ENCODE data around the gene RUNX2.

The RUNX2 gene

DNA sequence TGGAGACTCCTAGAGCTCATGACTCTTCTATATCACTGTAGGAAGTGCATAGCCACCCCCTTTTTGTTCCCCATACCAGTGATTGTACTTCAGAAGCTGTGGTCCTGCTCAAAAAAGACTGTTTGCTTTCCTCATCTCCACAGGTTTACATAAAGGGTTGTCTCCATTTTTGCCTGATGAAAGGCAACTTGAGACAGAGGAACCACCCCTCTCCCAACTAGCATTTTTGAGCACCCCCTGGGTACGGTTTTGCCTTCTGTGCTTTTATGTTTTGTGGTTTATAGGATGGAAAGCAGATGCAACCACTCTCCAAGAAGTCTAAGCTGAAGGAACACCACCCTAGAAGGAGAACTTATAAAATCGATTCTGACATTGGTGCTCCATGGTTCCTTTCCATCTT lies 177.3 kb downstream of the RUNX2 start:
- in situ Hi-C loops (cut with HindIII; ENCODE audit: low sequenced_read_pairs) = no loop called here

DNA sequence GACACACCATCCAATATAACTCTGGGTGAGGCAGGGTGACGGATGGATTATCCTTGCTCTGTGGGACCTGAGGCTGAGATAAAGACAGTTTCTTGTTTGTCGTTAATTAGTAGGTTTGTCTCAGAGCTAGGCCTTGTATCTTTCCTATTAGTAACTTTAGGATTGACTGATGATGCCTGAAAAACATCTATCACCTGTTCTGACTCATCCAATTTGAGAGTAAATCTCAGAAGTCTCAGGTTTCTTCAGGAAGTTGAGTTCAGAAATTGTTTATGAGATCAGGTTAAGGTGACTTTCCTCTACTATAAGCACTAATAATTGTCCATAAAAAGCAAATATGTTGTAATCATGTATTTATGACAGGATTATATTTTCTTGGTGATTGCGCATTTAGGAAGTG lies 179.1 kb downstream of the RUNX2 start:
- in situ Hi-C loops (cut with HindIII; ENCODE audit: low sequenced_read_pairs) = no loop called here

DNA sequence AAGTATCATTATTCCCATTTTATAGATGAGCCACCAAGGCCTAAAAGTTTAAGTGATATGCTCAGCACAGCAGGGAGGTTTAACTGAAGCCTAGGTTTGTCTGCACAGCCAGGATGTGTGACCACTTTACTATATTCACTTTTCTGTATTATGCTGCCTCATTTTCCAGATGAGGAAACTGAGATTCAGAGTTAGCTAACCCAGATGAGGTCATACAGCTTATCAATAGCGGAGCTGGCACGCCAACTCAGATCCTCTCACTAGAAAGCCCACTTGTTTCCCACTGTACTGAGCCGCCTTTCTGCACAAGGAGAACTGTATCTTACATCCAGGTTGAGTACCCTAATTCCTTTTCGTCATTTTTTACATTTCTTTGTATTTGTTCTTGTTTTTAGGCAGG lies 181.3 kb downstream of the RUNX2 start:
- in situ Hi-C loops (cut with HindIII; ENCODE audit: low sequenced_read_pairs) = no loop called here

DNA sequence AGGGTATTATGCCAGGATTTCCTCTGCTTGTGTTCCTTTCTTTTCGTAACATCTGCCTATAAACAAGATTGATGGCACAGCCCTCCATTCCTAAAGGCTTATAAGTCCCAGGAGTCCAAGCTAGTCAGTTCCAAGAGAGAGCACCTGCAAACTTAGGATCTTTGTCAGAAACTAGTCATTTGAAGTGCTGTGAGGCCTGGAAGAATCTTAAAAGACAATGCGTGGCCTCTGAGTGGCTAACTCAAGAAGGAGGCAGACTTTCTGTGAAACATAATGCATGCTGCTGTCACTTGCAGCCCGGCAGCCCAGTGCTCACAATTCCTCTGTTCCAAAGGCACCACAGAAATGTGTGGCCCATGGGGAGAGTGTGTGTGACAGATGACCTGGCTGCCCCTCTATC lies 184.6 kb downstream of the RUNX2 start:
- in situ Hi-C loops (cut with HindIII; ENCODE audit: low sequenced_read_pairs) = no loop called here

DNA sequence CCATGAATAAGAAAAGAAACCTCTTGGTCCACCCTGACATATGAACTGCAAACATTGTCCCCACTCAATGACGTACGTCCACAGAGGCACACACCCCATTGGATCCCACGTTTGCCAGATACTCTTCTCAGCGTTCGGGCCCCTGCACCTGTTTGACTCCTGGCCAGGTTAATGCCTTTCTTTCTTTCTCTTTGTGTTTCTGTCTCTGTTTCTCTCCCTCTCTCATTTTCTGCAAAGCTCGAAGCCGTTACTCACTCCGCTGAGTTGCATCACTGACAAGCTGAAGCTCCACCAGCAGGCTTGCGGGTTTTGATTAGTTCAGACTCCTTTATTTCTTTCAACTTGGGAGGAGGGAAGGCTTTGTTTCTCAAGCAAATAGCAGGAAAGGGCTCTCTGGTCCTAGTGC lies 185.1 kb downstream of the RUNX2 start:
- in situ Hi-C loops (cut with HindIII; ENCODE audit: low sequenced_read_pairs) = no loop called here

DNA sequence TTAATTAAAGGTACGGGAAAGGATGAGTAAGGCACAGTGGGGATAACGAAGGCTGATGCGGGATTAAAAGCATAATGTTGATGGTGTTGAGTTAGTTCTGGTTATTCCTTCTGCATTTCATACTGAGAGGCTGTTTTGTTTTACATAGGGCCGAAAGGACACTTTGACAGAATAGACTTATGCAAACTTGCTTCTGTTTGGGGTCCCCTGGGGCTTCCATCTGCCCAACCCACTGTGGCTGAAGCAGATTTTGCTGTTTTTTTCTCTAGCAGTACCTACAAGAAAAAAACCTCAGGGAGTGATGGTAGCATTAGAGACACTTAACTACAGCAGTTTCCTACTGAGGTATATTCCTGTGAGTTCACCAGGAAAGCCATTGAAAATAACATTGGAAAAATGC lies 185.7 kb downstream of the RUNX2 start:
- in situ Hi-C loops (cut with HindIII; ENCODE audit: low sequenced_read_pairs) = no loop called here

DNA sequence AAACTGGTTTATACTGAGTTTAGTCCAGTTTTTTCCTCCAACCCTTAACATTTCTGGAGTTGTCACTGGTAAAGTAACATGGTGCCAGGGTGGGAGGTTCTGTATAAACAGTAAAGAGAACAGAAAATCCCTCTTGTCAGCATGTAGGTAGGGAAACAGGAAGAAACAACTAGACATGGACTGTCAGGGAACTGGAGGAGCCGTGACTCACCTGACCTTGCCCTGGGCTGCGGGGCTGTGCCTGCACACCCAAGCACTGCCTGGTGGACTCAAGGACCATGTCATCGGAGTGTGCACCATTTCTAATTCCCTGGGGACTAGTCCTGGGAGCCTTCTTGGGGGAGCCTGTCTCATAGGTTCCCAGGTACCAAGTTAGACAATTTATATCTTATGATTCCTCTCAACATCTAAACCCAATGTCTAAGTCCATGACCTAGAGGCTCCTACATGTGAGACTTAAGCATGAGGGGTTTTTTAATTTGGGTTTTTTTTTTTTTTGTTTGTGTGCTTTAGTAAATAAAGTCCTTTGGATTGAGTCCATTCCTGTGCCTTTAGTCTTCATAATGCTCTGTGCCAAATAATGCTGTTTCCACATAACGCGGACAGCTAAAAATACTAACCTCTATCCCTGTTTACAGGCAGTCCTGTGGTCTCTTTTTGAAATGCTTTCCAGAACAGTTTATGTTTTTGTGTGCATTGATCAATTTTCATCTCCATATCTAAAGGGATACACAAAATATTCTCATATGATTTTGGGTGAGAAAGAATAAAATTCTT lies 186.5 kb downstream of the RUNX2 start:
- in situ Hi-C loops (cut with HindIII; ENCODE audit: low sequenced_read_pairs) = no loop called here

DNA sequence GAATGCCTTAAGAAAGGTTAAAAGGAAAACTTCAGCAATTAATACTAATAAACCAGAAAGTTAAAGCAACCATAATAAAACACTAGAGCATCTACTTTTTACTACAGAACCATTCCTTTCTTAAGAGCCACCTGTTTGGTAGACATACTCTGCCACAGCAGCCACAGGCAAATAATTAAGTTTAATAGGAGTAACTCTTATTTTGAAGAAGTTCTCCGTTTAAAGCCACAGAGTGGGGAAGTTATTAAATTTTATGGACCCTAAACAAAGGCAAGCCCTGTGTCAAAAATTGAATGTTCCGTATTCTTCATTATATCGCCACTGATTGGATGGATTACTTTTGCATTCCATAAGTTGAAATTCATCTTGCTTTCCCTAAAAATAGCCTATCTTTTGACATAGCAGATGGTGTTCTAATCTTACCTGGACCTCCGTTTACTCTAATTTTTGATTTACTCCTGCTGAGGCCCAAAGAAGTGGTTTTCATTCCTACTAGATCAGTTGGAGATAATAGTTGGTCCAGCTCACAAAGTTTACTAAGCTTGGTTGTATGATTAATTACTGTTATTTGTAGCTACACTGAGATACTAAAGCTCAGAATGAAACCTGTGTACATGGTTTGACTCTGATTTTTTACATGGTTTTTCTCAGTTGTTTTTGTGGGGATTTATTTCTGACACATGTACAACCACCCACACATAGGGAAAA lies 190.0 kb downstream of the RUNX2 start:
- in situ Hi-C loops (cut with HindIII; ENCODE audit: low sequenced_read_pairs) = no loop called here

DNA sequence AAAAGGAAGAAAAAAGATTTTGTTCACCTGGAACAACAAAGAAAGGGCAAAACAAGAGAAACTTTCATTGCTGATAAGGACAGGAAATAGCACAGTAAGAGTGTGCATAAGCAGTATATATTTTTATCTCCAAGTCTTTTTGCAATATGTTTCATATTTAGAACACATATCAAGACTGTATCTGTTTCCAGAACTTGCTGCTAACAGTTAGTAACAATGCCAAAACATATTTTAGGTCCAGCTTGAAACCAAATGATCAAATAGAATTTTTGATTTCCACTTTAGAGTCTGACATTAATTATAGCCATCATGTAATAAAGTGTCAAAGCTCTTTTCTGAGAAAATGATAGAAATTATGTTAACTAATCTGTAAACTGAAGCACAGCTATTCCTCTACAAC lies 193.1 kb downstream of the RUNX2 start:
- in situ Hi-C loops (cut with HindIII; ENCODE audit: low sequenced_read_pairs) = no loop called here

DNA sequence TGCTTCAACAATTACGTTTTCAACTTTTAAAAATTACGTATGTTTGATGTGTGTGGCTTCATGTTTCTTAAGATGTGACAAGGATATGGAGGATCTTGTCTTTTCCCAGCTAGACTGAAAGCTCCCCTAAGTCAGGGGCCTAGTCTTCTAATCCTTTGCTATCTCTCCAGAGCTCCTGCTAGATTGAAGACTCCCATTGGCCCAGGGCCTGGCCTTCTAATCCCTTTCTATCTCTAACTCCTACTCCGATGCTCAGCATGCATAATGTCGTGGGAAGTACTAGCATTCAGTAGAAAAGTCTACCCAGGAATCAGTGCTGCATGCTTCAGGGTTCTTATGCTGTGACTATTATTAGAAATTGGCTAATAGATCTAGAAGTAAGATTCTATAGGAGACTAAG lies 194.4 kb downstream of the RUNX2 start:
- in situ Hi-C loops (cut with HindIII; ENCODE audit: low sequenced_read_pairs) = no loop called here

DNA sequence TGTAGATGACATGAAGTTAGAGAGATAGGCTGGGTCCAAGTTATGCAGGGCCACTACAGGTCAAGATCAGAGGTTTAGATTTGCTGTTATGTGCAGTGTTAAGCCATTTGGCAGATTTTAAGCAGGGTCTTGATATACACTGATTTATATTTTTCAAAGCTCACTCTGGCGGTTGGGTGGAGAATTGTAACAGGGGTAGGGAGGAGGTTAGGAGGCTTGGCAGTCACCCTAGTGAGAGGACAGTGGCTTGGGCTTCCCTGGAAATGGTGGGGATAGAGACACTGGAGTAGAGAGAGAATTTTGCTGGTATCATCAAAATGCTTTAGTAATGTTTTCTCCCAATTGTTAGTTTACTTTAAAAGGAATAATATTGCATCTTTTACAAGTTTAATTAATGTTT lies 199.1 kb downstream of the RUNX2 start:
- in situ Hi-C loops (cut with HindIII; ENCODE audit: low sequenced_read_pairs) = no loop called here

DNA sequence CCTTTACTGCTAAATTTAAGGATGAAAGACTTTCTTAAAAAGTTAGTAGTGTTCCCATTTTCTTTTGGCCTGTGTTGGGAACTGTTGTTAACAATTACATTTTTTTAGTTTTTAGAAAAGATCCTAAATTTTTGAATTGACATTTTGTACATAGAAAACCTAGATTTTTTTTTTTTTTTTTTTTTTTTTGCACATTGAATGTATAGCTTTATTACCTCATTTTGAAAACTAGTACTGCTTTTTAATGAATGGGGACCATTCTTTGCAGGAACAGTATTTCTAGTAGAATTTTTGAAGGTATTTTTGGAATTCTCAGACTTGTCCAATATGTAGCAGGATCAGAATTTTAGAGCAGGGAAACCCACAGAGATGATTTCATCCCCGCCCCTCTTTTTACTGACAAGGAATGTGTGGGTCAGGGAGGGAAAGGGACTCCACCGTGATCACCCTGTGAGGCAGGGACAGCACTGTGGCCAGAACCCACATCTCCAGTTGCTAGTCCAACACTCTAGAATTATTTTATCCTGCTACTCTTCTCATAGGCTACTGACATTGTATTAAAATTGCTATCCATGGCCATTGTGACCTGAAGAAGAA lies 204.0 kb downstream of the RUNX2 start:
- in situ Hi-C loops (cut with HindIII; ENCODE audit: low sequenced_read_pairs) = no loop called here

DNA sequence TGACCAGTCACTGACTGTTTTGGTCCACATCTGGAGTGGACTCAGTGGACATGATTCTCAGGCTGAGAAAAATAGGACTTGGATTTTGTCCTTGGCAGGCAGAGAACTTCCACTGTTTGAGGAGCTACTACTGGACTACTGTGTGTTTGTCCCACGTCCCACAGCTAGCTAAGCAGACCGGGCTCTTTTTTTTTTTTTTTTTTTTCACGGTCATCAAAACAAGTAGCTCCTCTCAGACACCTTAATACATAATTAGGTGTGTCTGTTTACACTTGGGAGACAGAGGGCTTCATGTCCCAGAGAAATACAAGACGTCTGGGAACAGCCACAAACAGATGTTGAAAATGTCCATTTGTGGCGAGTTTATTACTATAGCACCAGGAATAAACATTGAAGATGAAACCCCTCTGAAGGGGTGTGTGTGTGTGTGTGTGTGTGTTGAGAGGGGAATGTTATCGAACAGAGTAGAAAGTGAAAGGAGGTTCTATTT lies 204.6 kb downstream of the RUNX2 start:
- in situ Hi-C loops (cut with HindIII; ENCODE audit: low sequenced_read_pairs) = no loop called here

DNA sequence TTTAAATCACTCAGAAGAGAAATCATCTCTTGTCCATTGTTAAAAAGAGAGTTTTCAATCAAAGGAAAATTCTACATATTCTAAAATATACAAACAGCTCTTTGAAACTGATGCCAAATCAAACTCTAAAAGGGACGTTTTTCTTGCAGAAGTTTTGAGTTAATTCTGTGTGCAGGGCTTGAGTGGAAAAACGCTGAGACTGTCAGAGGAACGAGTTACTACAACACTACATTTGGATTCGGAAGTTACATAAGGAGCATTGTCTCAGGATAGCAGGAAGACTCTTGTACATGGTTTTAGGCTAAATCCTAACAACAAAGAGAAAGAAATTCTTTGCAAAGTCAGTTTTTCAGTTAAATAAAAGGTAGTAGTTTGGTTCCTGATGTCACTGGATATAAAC lies 205.3 kb downstream of the RUNX2 start:
- in situ Hi-C loops (cut with HindIII; ENCODE audit: low sequenced_read_pairs) = no loop called here

DNA sequence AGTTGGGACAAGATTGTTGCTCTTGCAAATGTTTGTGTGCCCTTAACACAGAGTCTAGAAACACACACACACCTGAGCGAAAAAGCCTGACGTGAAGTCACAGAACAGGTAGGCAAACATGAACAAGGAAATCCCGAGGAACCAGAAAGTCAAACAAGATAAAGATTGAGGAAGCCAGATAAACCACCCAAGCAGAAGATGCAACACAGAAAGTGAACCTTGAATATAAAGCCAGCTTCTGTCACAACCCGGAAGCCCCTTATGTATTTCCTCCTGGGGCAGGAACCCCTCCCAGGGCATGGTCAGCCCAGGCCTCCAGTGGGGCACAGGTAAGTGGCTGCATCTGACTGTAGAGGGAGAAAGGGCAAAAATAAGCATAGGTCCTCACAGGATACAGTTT lies 207.8 kb downstream of the RUNX2 start:
- in situ Hi-C loops (cut with HindIII; ENCODE audit: low sequenced_read_pairs) = no loop called here

DNA sequence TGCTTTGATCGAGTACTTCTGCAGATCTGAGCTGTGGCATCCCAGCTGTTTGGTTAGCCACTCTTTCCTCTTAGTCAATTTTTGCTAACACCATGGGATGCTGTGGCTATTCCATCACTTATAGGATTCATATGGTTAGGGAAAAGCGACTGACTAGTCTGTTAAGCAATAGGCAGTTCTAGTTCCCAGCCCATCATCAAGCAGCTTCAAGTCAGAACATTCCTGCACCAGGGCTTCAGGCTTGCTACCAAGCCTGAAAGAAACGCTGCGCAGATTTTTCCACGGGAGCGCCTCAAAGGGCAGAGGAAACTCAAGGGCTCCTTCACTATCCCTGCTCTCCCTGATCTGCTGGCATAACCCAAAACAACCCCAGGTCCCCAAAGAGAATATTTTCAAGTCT lies 209.4 kb downstream of the RUNX2 start:
- in situ Hi-C loops (cut with HindIII; ENCODE audit: low sequenced_read_pairs) = no loop called here

DNA sequence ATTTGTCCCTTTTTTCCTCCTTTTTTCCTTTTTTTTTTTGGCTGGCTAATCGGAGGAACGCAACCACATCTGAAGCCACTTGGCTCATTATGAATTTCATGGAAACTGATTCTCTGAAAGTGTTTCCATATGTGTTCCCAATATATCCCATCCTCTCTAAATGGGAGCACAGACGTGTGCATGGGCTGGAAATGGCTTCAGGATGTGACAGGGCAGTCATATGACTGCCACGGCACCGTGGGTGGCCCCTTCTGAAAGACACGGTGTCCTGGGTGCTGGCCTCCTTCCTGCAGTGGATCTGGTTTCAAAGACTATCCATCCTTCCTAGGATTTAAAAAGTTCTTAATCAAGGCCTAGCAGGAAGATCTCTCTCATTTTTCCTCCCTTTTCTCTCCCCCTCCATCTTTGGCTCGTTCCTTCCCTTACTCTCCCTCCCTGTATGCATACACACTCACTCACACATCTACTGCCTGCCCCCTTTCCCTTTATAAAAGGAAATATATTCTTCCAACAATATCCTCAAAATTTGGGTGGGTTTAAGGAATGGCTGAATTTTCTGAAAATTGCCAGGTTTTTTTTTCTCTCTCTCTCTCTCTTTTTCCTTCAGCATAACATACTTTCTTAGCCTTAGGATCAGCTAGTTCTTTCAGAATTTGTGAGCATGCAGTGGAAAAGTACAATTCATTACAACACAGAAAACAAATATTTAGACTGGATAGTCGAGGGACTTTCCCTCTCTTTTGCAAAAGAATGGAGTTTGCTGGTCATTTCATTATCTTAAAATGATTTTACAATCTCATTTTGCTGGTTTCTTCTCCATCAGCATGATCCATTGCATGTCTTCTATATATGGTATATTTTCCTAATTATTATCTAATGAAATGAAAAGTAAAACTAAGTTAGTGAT lies 210.8 kb downstream of the RUNX2 start:
- in situ Hi-C loops (cut with HindIII; ENCODE audit: low sequenced_read_pairs) = no loop called here

DNA sequence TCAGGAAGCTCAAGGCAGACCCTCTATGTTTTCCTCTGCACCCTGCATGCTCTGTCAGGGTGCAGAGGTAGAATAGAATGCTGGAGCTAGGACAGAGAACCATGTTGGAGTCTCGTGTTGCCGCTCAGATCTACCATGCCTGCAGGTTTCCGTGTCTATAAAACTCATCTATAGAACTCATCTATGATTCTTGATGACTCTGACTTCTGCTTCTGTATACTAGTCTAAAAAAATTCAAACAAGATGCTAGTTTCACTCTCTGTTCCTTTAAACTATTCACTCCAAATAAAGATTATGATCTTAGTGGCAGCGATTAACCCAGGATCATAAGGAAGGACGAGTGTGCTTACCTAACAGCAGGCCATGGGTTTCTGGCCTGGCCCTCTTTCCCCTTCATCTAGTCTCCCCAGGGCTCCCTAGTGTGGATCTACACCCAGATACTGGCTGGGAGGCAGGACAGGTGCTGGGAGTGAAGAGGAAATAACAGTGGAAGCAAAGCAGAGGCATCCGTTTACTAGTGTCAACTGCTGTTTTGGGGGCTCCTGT lies 212.3 kb downstream of the RUNX2 start:
- in situ Hi-C loops (cut with HindIII; ENCODE audit: low sequenced_read_pairs) = no loop called here

DNA sequence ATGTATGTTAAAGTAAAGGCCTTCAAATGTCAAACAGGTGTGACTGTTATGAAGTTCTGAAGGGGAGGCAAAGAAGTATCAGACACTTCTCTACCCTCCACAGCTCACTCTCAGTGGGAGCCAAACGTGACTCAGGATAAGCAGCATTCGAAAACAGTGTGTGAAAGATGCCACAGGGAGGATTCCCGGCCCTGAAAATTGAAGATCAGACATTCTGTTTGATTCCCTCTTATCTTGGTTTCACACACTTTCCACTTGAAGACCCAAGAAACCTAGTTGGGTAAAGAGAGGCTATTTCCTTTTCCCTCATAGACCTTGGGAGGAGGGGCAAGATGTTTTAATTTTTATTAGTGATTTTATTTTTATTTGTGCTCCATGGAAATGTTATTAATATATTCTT lies 213.8 kb downstream of the RUNX2 start:
- in situ Hi-C loops (cut with HindIII; ENCODE audit: low sequenced_read_pairs) = no loop called here

DNA sequence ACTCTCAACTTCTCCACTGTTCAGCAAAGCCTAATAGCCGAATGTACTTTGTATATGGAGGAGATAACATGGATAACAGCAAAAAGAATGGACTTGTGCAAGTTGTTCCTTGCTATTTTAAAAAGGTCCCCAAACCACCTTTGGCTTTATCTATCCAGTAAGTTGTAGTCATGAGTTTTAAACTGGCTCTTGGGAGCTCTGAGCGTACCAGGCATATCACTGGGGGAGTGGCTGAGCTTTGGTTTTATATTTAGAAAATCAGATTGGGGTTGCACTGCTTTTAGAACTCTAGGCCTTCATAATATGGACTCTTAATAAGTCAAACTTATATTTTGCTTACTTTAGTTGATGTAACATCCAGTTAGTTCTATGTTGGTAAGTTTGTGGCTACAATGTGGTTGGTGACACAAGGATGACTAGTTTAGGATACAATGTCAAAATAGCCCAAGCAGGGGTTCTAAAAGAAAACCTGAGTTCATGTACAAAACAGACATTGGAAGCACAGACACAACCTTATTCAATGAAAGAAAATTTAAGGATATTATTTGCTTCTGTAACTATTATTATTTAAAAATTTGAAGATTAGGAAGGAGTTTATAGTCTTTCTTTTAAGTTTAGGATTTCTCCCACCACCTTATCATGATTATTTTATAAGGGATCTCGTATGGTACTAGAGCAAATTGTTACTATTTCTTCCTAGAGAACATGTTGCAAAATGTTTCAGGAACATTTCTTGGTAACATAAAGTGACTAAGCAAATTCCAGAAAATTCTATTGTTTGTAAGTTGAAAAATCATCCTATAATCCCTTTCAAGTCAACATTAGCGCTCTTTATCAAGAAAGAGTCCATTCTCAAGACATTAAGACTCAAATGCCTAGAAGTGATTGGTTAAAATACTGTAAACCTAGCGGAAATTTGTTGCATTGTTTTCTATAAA lies 215.4 kb downstream of the RUNX2 start:
- in situ Hi-C loops (cut with HindIII; ENCODE audit: low sequenced_read_pairs) = no loop called here
